OCI-LY3 (cell line): ENCODE measurements around the gene FCMR.

Experiments
- EZH2phosphoT487 ChIP-seq: fragments of 200-600 bp; shearing (Covaris generic); IDR thresholded peaks from 2 replicates; pipeline ENCODE4 v1.6.1; 2018; ENCODE audit warnings: antibody characterized with exemption, mixed run types, low read depth
- TF ChIP-seq, protein P1 (sequence below): fragments of 200-600, 300-600 bp; sonication (generic); IDR thresholded peaks from 2 replicates; pipeline ENCODE4 v1.5.1; 2014; ENCODE audit warnings: antibody characterized with exemption, low read length, low read depth

DNA sequence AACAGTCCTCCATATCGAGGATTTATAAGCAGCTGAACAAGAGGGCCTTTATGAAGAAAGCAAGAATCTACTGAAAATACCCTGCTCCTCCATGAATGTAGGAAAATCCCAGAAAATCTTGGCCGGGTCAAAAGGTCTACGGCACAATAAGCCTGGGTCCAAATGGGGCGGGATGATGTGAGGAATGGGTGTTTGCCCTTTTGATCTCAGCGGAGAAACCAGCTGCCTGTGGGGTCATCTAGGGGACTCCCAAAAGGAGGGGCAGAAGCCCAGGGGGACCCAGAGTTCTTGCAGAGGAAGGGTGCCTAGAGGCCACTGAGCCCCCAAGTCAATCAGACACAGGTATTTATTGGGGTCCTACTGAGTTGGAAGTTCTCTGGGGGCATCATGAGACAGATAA, 35.9 kb upstream of the FCMR start:
- TF ChIP-seq, protein P1, sequence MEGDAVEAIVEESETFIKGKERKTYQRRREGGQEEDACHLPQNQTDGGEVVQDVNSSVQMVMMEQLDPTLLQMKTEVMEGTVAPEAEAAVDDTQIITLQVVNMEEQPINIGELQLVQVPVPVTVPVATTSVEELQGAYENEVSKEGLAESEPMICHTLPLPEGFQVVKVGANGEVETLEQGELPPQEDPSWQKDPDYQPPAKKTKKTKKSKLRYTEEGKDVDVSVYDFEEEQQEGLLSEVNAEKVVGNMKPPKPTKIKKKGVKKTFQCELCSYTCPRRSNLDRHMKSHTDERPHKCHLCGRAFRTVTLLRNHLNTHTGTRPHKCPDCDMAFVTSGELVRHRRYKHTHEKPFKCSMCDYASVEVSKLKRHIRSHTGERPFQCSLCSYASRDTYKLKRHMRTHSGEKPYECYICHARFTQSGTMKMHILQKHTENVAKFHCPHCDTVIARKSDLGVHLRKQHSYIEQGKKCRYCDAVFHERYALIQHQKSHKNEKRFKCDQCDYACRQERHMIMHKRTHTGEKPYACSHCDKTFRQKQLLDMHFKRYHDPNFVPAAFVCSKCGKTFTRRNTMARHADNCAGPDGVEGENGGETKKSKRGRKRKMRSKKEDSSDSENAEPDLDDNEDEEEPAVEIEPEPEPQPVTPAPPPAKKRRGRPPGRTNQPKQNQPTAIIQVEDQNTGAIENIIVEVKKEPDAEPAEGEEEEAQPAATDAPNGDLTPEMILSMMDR: no peak
- no peak for TF ChIP-seq EZH2phosphoT487
